Adrenal gland (tissue), 12 donors: Measurements from ENCODE around the gene TCP10L. TPM values are rescaled to one million over a fixed set of nuclear protein-coding genes. Genes with fewer than 3 reads are reported as not detected.
"Not testable (repeated sequence)": the region's sequence is repeated elsewhere in the genome, so short reads cannot be mapped to it uniquely, and the experiment has no call there.

Source experiments
- DNase-seq, 7 donors: peaks; one replicate each; pipeline ENCODE4 v3.0.0-alpha.2; 2019 to 2020
- H3K27ac ChIP-seq, 5 donors: fragments of 200-600 bp; sonication (generic) in 4 of 5; 1 replicate in 3 of 5; 2 replicates in 2 of 5; pipeline versions ENCODE4 v1.5.1 to v1.8.0; 2016 to 2020; ENCODE audit warnings: mild to moderate bottlenecking in 1 of 5
- H3K27me3 ChIP-seq: fragments of 200-600 bp; 2 replicates; pipeline ENCODE4 v1.8.0; 2021
- H3K36me3 ChIP-seq, 2 donors: fragments of 200-600 bp; replicated peaks in 1 of 2; 1 replicate in 1 of 2; 2 replicates in 1 of 2; pipeline versions ENCODE4 v1.5.1 to v1.8.0; 2018 to 2022
- H3K4me1 ChIP-seq, 2 donors: fragments of 200-600 bp; replicated peaks in 1 of 2; 1 replicate in 1 of 2; 2 replicates in 1 of 2; pipeline versions ENCODE4 v1.5.1 to v1.8.0; 2018 to 2021
- H3K4me3 ChIP-seq, 4 donors: fragments of 200-600 bp; sonication (generic) in 3 of 4; one replicate each; pipeline ENCODE4 v1.5.1; 2016 to 2018
- H3K9me3 ChIP-seq, 3 donors: fragments of 200-600 bp; sonication (generic) in 1 of 3; replicated peaks in 1 of 3; 1 replicate in 2 of 3; 2 replicates in 1 of 3; pipeline versions ENCODE4 v1.5.1 to v1.8.0; 2016 to 2021
- CTCF ChIP-seq, 6 experiments: fragments of 450-650 bp in 4 of 6; fragments of 200-600 bp in 2 of 6; sonication (generic) in 1 of 6; IDR thresholded peaks; 1 replicate in 5 of 6; 2 replicates in 1 of 6; pipeline versions ENCODE4 v1.5.1 to v1.8.0; 2016 to 2021; ENCODE audit warnings: antibody characterized with exemption in 6 of 6, mild to moderate bottlenecking in 2 of 6, moderate library complexity in 1 of 6
- POLR2A ChIP-seq, 2 donors: fragments of 450-650 bp; IDR thresholded peaks; one replicate each; pipeline ENCODE4 v1.6.1; 2017; ENCODE audit warnings: antibody characterized with exemption in 2 of 2, mild to moderate bottlenecking in 2 of 2, moderate library complexity in 1 of 2
- WGBS, 4 donors: extraction: QIAGEN DNeasy Blood & Tissue Kit in 2 of 4; methylation state at CpG; one replicate each; pipeline versions ENCODE4 v1.1.5 to v1.1.7; 2013 to 2017; 5-methylcytosine and 5-hydroxymethylcytosine counted together
- intact Hi-C, 2 donors: fragments of 100-400 bp; cut with DNase I; formaldehyde crosslinking; loops; one replicate each; pipeline versions ENCODE4 v1.14.1 to v1.15.0; 2022 to 2023
- polyA plus RNA-seq, 3 donors: library from polyadenylated mRNA; stranded (reverse); fragments of 200-250 nt in 2 of 3; fragments of 350-450 nt in 1 of 3; fragmentation: Illumina TruSeq in 1 of 3; extraction: RNeasy Lipid Tissue Mini Kit (QIAGEN cat#74804) in 1 of 3; gene quantifications; one replicate each; pipeline ENCODE4 v1.2.3, GENCODE V29; 2013 to 2014
- total RNA-seq, 9 donors: library from RNA; depleted of rRNA in 4 of 9; stranded (reverse); fragments of >200 nt in 4 of 9; fragments of 120-200 nt in 1 of 9; fragmentation: NEBNext Ultra II Directional in 1 of 9; extraction: Animal tissue kit (Norgen Biotek cat#: 25700) in 1 of 9; gene quantifications; one replicate each; pipeline versions ENCODE4 v1.1.0 to v1.2.4, GENCODE V29; 2013 to 2023
- donor health status: healthy with polysubstance abuse.
- donor health status: Bipolar disorder and iron deficiency.
- donor health status: DM: yes; HTN: yes; CAD: no.
- donor health status: DM: no; HTN: no; CAD: no.
- donor health status: DM: no; HTN: no; CAD: no.
- donor health status: DM: yes; HTN: yes; CAD: no.

Gene TCP10L
- total and polyA plus RNA-seq, 12 donors, result 0.28 to 3.0 (median 0.82) TPM; not detected in 2

DNA sequence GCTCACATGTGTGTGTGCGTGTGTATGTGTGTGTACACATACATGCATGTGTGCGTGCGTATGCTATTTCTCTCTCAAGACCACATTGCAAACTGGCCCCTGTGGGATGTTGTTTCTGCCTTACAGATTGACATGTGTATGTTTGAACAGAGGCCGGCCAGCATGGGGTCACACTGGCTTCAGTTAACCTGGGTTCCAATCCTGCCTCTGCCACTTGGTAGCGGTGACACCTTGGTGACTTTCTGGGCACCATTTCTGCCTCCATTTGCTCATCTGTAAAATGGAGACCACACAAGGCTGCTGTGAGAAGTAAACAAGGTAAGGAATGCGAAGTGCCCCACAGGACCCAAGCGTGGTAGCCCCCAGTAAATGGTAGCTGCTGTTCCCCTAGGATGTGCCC lies 51.7 kb downstream of the TCP10L start:
- Histone ChIP-seq H3K27me3 (no peaks in the 10 kb centered on the region), H3K4me3 (no peak overlapping the region), H3K27ac (no peak overlapping the region), H3K9me3 (no peaks in the 10 kb centered on the region), H3K36me3 (no peaks in the 10 kb centered on the region), H3K4me1 (no peaks in the 10 kb centered on the region)
- WGBS, 4 donors, result 94 to 98% (median 95%) methylated on average over 4 to 7 of the region's 7 CpGs
- DNase-seq, result no peak
- TF ChIP-seq CTCF (IDR thresholded peaks at IDR 0.05) (no peak), POLR2A (IDR thresholded peaks at IDR 0.05) (no peak)
- intact Hi-C loops, result no loop called here

- intact Hi-C loops, result no loop called here
- Histone ChIP-seq H3K4me1 (no peaks in the 10 kb centered on the region), H3K27me3 (no peaks in the 10 kb centered on the region), H3K9me3 (no peaks in the 10 kb centered on the region), H3K4me3 (no peak overlapping the region), H3K36me3 (no peaks in the 10 kb centered on the region), H3K27ac (no peak overlapping the region)
- WGBS, 4 donors, result 77 to 92% (median 85%) methylated on average over 3 to 4 of the region's 4 CpGs
- no peak for DNase-seq
- TF ChIP-seq POLR2A (IDR thresholded peaks at IDR 0.05), result no peak
- no peak for TF ChIP-seq CTCF (IDR thresholded peaks at IDR 0.05)
These were observed 52.3 kb downstream of the TCP10L start for GRCh38 chr21:32533053-32533452.

GRCh38 chr21:32532636-32533035 lies 52.7 kb downstream of the TCP10L start:
- Histone ChIP-seq H3K27me3 (no peaks in the 10 kb centered on the region), H3K4me1 (no peaks in the 10 kb centered on the region), H3K36me3 (no peaks in the 10 kb centered on the region), H3K4me3 (no peak overlapping the region), H3K9me3 (no peaks in the 10 kb centered on the region), H3K27ac (no peak overlapping the region)
- DNase-seq, result no peak
- 73 to 89% (median 83%) methylated on average over 6 of the region's 6 CpGs for WGBS, 4 donors
- intact Hi-C loops, result no loop called here
- no peak for TF ChIP-seq POLR2A (IDR thresholded peaks at IDR 0.05)
- TF ChIP-seq CTCF (IDR thresholded peaks at IDR 0.05), result no peak

DNA sequence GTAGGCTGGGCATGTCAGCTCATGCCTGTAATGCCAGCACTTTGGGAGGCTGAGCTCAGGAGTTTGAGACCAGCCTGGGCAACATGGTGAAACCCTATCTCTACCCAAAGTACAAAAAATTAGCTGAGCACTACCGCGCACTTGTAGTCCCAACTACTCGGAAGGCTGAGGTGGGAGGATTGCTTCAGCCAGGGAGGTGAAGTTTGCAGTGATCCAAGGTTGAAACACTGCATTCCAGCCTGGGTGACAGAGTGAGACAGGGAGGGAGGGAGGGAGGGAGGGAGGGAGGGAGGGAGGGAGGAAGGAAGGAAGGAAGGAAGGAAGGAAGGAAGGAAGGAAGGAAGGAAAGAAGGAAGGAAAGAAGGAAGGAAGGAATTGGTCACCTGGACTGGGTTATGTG lies 53.8 kb downstream of the TCP10L start:
- H3K27ac ChIP-seq, intact Hi-C loops, H3K4me3 ChIP-seq, DNase-seq, H3K27me3 ChIP-seq, H3K9me3 ChIP-seq, H3K4me1 ChIP-seq, H3K36me3 ChIP-seq: not testable (repeated sequence)
- 52 to 92% (median 82%) methylated on average over 3 of the region's 3 CpGs for WGBS, 4 donors

DNA sequence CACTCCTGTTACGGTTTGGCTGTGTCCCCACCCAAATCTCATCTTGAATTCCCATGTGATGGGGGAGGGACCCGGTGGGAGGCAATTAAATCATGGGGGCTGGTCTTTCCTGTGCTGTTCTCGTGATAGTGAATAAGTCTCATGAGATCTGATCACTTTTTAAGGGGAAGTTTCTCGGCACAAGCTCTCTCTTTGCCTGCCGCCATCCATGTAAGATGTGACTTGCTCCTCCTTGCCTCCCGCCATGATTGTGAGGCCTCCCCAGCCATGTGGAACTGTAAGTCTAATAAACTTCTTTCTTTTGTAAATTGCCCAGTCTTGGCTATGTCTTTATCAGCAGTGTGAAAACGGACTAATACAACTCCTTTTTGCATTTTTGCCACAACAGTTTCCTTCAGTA lies 54.5 kb downstream of the TCP10L start:
- H3K4me1 ChIP-seq, H3K27ac ChIP-seq, DNase-seq, H3K9me3 ChIP-seq, intact Hi-C loops, H3K36me3 ChIP-seq, H3K27me3 ChIP-seq, H3K4me3 ChIP-seq: not testable (repeated sequence)
- WGBS, 4 donors, result 92 to 96% (median 93%) methylated on average over 7 of the region's 7 CpGs
